Brain microvascular endothelial cell (primary cell): ENCODE data around the gene NKX1-1.

ENCODE experiments used
- DNase-seq: peaks from one replicate; pipeline ENCODE4 v3.0.0-alpha.2; 2020
- H3K27ac ChIP-seq: fragments of 250-450 bp; sonication (Bioruptor Pico); 2 replicates; pipeline ENCODE4 v1.5.1; 2020; ENCODE audit warnings: mild to moderate bottlenecking, moderate library complexity
- H3K27me3 ChIP-seq: fragments of 250-450 bp; sonication (Bioruptor Pico); replicated peaks from 2 replicates; pipeline ENCODE4 v1.5.1; 2020; ENCODE audit warnings: mild to moderate bottlenecking
- H3K36me3 ChIP-seq: fragments of 250-450 bp; sonication (Bioruptor Pico); replicated peaks from 2 replicates; pipeline ENCODE4 v1.5.1; 2020; ENCODE audit warnings: mild to moderate bottlenecking
- H3K4me3 ChIP-seq: 2 replicates; pipeline ENCODE4 v1.5.1; 2011; ENCODE audit warnings: low read depth, mild to moderate bottlenecking, control low read depth, low read length, moderate library complexity
- in situ Hi-C: cut with HindIII; loops from 2 replicates; pipeline ENCODE4 v1.10.0; 2017; ENCODE audit warnings: low sequenced_read_pairs, low pct_ligation_motif_present
- TF ChIP-seq, protein P1 (sequence below): IDR thresholded peaks from 2 replicates; pipeline ENCODE4 v1.5.1; 2011; ENCODE audit warnings: low read depth, mild to moderate bottlenecking, moderate library complexity, low read length, control low read depth, inconsistent platforms; ENCODE audit errors: missing control alignments

NKX1-1 gene

DNA sequence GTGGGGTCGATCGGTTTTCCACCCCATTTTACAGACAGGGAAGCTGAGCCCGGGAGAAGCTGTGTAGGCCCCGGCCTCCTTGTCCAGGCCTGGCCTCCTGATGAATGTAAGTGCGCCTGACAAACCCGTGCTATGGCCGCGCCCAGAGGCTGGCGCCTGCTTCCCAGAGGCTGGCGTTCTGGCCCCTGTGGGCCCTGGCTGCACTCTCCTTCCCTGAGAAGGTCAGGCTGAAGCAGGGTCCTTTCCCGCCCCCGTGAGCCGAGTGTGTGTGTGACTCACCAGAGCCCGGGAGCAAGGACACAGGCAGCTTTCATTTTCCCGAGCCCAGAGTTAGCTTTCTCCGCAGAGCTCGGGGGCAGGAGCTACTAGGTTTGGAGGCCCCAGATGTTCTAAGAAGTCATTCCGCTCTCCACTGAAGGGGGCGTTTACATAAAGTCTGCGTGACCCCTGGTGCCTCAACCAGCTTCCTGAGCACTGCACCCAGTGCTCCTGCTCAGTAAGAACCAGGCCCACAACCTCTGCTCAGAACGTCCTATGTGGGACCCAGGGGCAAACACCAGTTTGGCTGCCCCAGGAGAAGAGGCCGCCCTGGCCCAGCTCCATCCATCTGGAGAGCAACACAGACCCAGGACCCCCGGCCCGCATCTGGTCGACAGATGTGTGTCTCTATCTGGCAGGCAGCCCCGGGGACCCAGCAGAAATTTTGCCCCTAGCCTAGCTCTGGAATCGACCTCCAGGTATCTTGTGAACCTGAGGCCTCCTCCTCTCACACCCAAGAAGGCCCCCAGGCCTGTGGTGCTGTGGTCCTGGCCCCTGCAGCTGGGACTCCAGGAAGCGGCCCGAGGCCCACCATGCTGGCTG is 45.6 kb downstream of the NKX1-1 start:
- in situ Hi-C loops: no loop called here
- Histone ChIP-seq H3K27me3 (no peaks in the 10 kb centered on the region), H3K4me3 (no peak overlapping the region), H3K36me3 (peaks cover under 1% of the 10 kb centered on the region), H3K27ac (no peak overlapping the region)
- peak; percentile 31 for DNase-seq
- TF ChIP-seq, protein P1, sequence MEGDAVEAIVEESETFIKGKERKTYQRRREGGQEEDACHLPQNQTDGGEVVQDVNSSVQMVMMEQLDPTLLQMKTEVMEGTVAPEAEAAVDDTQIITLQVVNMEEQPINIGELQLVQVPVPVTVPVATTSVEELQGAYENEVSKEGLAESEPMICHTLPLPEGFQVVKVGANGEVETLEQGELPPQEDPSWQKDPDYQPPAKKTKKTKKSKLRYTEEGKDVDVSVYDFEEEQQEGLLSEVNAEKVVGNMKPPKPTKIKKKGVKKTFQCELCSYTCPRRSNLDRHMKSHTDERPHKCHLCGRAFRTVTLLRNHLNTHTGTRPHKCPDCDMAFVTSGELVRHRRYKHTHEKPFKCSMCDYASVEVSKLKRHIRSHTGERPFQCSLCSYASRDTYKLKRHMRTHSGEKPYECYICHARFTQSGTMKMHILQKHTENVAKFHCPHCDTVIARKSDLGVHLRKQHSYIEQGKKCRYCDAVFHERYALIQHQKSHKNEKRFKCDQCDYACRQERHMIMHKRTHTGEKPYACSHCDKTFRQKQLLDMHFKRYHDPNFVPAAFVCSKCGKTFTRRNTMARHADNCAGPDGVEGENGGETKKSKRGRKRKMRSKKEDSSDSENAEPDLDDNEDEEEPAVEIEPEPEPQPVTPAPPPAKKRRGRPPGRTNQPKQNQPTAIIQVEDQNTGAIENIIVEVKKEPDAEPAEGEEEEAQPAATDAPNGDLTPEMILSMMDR: peak; percentile 6

DNA sequence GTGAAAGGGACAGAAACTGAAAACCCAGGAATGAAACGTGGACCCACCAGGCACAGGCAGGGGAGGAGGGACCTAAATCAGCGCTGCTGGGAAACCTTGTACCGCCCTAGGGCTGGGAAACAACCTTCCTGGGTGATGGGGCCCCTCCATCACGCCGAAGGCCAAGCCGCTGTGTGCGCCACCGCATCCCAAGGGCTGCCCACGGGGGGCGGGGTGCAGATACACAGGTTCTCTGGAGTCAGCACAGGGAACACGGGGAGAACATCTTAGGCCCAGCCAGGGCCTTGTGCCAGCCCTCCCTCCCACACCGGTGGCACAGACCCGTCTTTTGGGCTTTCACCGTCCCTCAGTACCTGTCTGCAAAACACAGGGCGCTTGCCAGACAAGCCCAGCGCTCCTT is 46.3 kb downstream of the NKX1-1 start:
- Histone ChIP-seq H3K36me3 (peaks cover 6% of the 10 kb centered on the region), H3K27ac (no peak overlapping the region), H3K27me3 (no peaks in the 10 kb centered on the region), H3K4me3 (no peak overlapping the region)
- DNase-seq: no peak
- TF ChIP-seq, protein P1: no peak
- in situ Hi-C loops: no loop called here

DNA sequence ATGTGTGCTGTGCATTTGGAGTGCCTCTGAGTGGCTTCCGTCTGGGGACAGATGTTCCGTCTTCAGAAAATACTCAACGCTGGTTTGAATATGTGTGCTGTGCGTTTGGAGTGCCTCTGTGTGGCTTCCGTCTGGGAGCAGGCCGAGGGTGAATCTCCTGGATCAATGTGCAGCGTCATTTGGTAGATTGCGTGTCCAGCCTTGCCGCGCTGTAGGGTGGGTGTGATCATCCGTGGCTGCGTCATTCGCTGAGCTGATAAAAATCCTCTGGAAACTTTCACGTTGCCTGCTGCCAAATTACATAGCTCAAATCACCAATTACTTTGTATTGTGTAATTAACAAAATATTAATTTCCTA is 47.1 kb downstream of the NKX1-1 start:
- H3K36me3 ChIP-seq: peaks cover 6% of the 10 kb centered on the region
- TF ChIP-seq, protein P1: no peak
- H3K27me3 ChIP-seq: no peaks in the 10 kb centered on the region
- H3K27ac ChIP-seq: no peak overlapping the region
- H3K4me3 ChIP-seq: no peak overlapping the region
- DNase-seq: no peak
- in situ Hi-C loops: no loop called here

DNA sequence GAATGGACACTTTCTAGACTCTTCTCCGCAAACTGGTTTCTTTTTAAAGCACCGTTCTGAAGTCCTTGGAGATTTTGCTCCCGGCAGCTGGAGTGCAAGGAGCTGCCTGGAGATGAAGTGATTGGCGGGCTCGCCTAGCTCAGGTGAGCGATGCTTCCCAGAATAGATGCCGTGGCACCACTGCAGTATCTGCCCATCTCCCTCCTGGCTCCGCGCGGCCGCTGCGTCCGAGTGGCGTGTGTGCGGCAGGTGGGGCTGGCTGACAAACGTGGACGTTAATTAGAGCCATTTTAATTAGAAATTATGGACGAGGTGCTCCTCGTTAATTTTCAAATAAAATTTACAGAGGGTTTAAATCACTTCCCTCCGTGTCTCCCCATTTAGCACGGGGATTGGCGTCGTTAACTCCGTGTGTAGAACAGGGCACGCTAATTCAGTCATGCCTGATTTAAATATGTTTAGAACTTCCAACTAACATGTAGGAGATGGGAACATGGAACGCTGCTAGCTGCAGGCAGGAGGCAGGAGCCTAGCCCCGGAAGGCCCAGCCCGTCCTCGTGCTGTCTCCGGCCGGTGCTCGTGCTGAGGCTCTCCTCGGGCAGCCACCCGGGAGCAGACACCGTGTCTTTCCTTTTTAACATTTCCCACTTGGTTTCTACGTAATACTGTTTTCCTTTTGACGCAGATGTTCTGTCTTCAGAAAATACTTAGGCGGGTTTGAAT is 47.7 kb downstream of the NKX1-1 start:
- in situ Hi-C loops: no loop called here
- TF ChIP-seq, protein P1: no peak
- Histone ChIP-seq H3K27me3 (no peaks in the 10 kb centered on the region), H3K36me3 (peaks cover 6% of the 10 kb centered on the region), H3K4me3 (no peak overlapping the region), H3K27ac (no peak overlapping the region)
- no peak for DNase-seq

DNA sequence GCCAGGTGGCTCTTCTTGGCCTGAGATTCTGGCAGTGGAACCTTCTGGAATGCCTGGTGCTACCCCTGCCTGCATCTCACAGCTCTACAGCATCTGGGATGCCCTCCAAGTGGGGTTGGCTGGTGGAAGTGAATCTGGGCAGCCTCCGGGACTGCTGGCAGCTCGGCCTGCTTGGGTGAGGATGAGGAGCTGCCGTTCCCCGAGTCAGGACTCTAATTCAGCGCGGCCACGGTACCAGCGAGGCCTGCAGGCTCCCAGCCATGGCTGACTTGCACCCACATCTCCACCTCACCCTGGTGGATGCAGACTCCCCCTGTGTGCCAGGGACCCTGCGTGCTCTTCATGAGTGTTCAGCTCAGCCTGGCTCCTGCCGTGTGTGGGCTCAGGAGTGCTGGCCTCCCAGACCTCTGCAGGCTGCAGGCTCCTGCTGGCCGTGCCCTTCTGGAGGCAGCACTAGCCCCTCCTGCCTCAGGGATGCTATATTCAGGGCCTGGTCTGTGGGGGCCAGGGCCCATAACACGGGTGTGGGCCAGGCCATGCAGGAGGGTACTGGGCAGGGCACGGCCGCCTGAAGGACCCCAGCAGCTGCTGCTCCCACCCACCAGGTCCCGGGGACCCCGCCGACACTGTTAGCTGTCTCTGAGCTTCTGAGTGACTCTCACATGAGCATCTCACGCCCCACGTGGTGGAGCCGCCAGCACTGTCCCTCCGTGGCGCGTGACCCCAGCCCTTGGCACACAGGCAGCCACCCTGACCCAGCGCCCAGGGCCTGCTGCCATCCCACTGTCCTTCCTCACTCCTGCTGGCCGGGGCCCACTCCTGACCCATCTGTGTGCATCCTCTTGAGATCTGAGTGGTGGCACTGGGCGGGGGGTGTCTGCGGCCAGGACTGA is 48.6 kb downstream of the NKX1-1 start:
- DNase-seq: no peak
- Histone ChIP-seq H3K36me3 (peaks cover 9% of the 10 kb centered on the region), H3K27me3 (no peaks in the 10 kb centered on the region), H3K4me3 (no peak overlapping the region), H3K27ac (no peak overlapping the region)
- TF ChIP-seq, protein P1: no peak
- in situ Hi-C loops: no loop called here
